Testis (tissue), 3 donors: ENCODE results near the gene GAPVD1. TPM values are rescaled to one million over a fixed set of nuclear protein-coding genes. Genes with fewer than 3 reads are reported as not detected.
"Not testable (repeated sequence)": the region's sequence is repeated elsewhere in the genome, so short reads cannot be mapped to it uniquely, and the experiment has no call there.

Experiments used
- DNase-seq: peaks from one replicate; pipeline ENCODE4 v3.0.0-alpha.2; 2019
- H3K27ac ChIP-seq, 2 donors: fragments of 200-600 bp; sonication (generic); one replicate each; pipeline ENCODE4 v1.5.1; 2019
- H3K27me3 ChIP-seq: fragments of 200-600 bp; sonication (generic); one replicate; pipeline ENCODE4 v1.5.1; 2019
- H3K36me3 ChIP-seq: fragments of 200-600 bp; sonication (generic); one replicate; pipeline ENCODE4 v1.5.1; 2017; ENCODE audit warnings: low read depth; ENCODE audit errors: missing control alignments
- H3K4me1 ChIP-seq: fragments of 200-600 bp; sonication (generic); one replicate; pipeline ENCODE4 v1.5.1; 2019
- H3K4me3 ChIP-seq, 2 donors: fragments of 200-600 bp; sonication (generic); one replicate each; pipeline ENCODE4 v1.5.1; 2017 to 2019
- H3K9me3 ChIP-seq: fragments of 200-600 bp; sonication (generic); one replicate; pipeline ENCODE4 v1.5.1; 2017
- CTCF ChIP-seq, 3 experiments: fragments of 450-650 bp in 2 of 3; fragments of 200-600 bp in 1 of 3; sonication (generic) in 1 of 3; IDR thresholded peaks; one replicate each; pipeline ENCODE4 v1.5.1; 2016 to 2019; ENCODE audit warnings: antibody characterized with exemption in 3 of 3, mild to moderate bottlenecking in 2 of 3, moderate library complexity in 1 of 3
- POLR2A ChIP-seq: fragments of 450-650 bp; IDR thresholded peaks from one replicate; pipeline ENCODE4 v1.6.1; 2017; ENCODE audit warnings: antibody characterized with exemption, mild to moderate bottlenecking, moderate library complexity
- WGBS, 2 donors: methylation state at CpG; one replicate each; pipeline ENCODE4 v1.1.5; 2018; 5-methylcytosine and 5-hydroxymethylcytosine counted together
- intact Hi-C: fragments of 100-400 bp; cut with DNase I; formaldehyde crosslinking; loops from one replicate; pipeline ENCODE4 v1.15.1; 2023; ENCODE audit warnings: low total_unique reads
- polyA plus RNA-seq: library from polyadenylated mRNA; stranded (reverse); fragments of 350-450 nt; fragmentation: Illumina TruSeq; extraction: RNeasy Lipid Tissue Mini Kit (QIAGEN cat#74804); gene quantifications from one replicate; pipeline ENCODE4 v1.2.3, GENCODE V29; 2014; ENCODE audit warnings: low read depth, low replicate concordance; ENCODE audit not compliant: insufficient read depth
- total RNA-seq, 2 donors: library from RNA; depleted of rRNA; stranded (reverse); fragments of >200 nt; gene quantifications; one replicate each; pipeline ENCODE4 v1.2.3, GENCODE V29; 2016

Gene GAPVD1
- total and polyA plus RNA-seq, 3 donors from 2014 or later, result 76.9 to 82.3 (median 80.0) TPM

GRCh38 chr9:125399666-125400065, 138.0 kb downstream of the GAPVD1 start:
- DNase-seq, result no peak
- H3K4me3 ChIP-seq, result peak overlapping the region in 1 of 2 donors; percentile 24
- 75 to 79% methylated on average over 4 to 20 of the region's 20 CpGs for WGBS, 2 donors
- no peak for TF ChIP-seq CTCF (IDR thresholded peaks at IDR 0.05)
- no peak for TF ChIP-seq POLR2A
- H3K27me3 ChIP-seq, result no peaks in the 10 kb centered on the region
- intact Hi-C loops, result loop anchor here (5.0 kb wide), 1 partner anchor 828 kb away; no protein-coding TSS in a partner anchor
- no peaks in the 10 kb centered on the region for H3K36me3 ChIP-seq
- no peak overlapping the region for H3K27ac ChIP-seq
- H3K4me1 ChIP-seq, result no peaks in the 10 kb centered on the region
- no peaks in the 10 kb centered on the region for H3K9me3 ChIP-seq

DNA sequence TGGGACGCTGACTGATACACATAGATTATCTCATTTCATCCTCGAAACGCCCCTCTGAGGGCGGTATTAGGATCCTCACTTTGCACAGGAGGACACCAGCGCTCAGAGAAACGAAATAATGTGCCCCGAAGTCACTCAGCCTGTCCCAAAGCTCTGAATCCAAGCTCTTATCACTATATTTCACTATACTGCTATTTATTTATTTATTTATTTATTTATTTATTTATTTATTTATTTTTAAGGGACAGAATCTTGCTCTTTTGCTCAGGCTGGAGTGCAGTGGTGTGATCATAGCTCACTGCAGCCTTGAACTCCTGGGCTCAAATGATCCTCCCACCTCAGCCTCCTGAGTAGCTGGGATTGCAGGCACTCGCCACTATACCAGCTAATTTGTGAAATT, 138.6 kb downstream of the GAPVD1 start:
- H3K9me3 ChIP-seq, H3K36me3 ChIP-seq, H3K27ac ChIP-seq, H3K4me3 ChIP-seq, DNase-seq, H3K27me3 ChIP-seq, H3K4me1 ChIP-seq, intact Hi-C loops: not testable (repeated sequence)
- WGBS, 2 donors, result 54 to 77% methylated on average over 8 of the region's 8 CpGs

GRCh38 chr9:125400725-125401716, 139.4 kb downstream of the GAPVD1 start:
- no peaks in the 10 kb centered on the region for H3K27me3 ChIP-seq
- H3K27ac ChIP-seq, result no peak overlapping the region
- no peaks in the 10 kb centered on the region for H3K4me1 ChIP-seq
- no peak overlapping the region for H3K4me3 ChIP-seq
- no peak for DNase-seq
- intact Hi-C loops, result no loop called here
- H3K9me3 ChIP-seq, result no peaks in the 10 kb centered on the region
- TF ChIP-seq POLR2A (no peak), CTCF (IDR thresholded peaks at IDR 0.05) (no peak)
- H3K36me3 ChIP-seq, result no peaks in the 10 kb centered on the region
- 80 to 82% methylated on average over 12 of the region's 12 CpGs for WGBS, 2 donors

GRCh38 chr9:125404733-125405132, 143.1 kb downstream of the GAPVD1 start:
- Histone ChIP-seq H3K36me3 (no peaks in the 10 kb centered on the region), H3K9me3 (no peaks in the 10 kb centered on the region), H3K27me3 (no peaks in the 10 kb centered on the region), H3K4me3 (no peak overlapping the region), H3K4me1 (no peaks in the 10 kb centered on the region), H3K27ac (no peak overlapping the region)
- 93 to 94% methylated on average over 2 to 7 of the region's 7 CpGs for WGBS, 2 donors
- DNase-seq, result no peak
- intact Hi-C loops, result loop anchor here (5.0 kb wide), 1 partner anchor 833 kb away; no protein-coding TSS in a partner anchor
- no peak for TF ChIP-seq POLR2A
- TF ChIP-seq CTCF (IDR thresholded peaks at IDR 0.05), result no peak

DNA sequence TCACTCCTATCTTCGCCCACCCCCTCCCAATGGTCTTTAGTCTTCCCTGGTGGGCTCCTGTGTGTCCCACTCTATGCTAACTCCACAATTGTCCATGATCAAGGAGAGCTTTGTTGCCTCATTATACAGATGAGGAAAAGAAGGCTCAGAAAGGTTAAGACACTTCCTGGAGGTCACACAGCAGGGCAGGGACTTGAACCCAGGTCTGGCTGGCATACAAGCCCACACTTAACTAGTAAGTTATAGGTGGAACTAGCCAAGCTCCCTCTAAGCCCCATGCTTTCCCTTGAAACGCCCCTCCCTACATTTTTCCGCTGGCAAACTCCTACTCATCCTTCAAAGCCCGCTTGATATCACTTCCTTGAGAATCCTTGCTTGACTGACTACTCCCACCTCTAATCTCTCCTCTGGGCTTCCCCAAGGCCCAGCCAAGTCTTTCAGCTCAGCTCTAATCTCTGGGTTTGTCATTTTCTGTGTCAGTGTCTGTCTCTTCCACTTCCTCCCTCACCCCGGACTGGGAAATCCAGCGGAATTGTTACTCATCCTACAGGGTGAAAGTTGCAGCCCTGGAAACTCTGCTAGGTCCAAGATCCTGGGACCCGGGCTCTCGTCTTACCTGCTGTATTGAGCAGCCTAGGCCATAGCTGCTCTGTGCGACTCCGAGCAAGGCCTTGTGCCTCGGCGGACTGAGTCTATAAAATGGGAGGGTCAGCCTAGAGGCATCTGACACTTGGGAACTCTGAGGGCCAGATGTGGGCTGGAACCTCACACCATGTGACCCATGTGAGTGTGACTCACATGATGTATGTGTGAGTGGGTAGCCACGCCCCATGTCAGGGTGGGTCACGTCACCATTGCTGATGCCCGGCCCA, 144.5 kb downstream of the GAPVD1 start:
- H3K36me3 ChIP-seq, result no peaks in the 10 kb centered on the region
- 91 to 93% methylated on average over 9 to 15 of the region's 15 CpGs for WGBS, 2 donors
- H3K9me3 ChIP-seq, result no peaks in the 10 kb centered on the region
- intact Hi-C loops, result loop anchor here (5.0 kb wide), 1 partner anchor 831 kb away; no protein-coding TSS in a partner anchor
- TF ChIP-seq POLR2A (no peak), CTCF (IDR thresholded peaks at IDR 0.05) (no peak)
- H3K27me3 ChIP-seq, result no peaks in the 10 kb centered on the region
- no peak overlapping the region for H3K27ac ChIP-seq
- no peak for DNase-seq
- H3K4me1 ChIP-seq, result no peaks in the 10 kb centered on the region
- no peak overlapping the region for H3K4me3 ChIP-seq
